Osteocyte (in vitro differentiated cells): Measurements from ENCODE around the gene PLEKHG3. TPM values are rescaled to one million over a fixed set of nuclear protein-coding genes. Genes with fewer than 3 reads are reported as not detected.

Experiments
- DNase-seq: peaks from one replicate; pipeline ENCODE4 v3.0.0; 2021; ENCODE audit warnings: mixed read lengths; ENCODE audit not compliant: unreplicated experiment; ENCODE audit errors: extremely low spot score
- H3K27ac Mint-ChIP-seq: one replicate; pipeline ENCODE4 v1.8.0; 2021; ENCODE audit warnings: mild to moderate bottlenecking, mixed read lengths; ENCODE audit not compliant: unreplicated experiment
- H3K27me3 Mint-ChIP-seq: one replicate; pipeline ENCODE4 v1.8.0; 2021; ENCODE audit warnings: mixed read lengths; ENCODE audit not compliant: unreplicated experiment
- H3K36me3 Mint-ChIP-seq: one replicate; pipeline ENCODE4 v1.8.0; 2021; ENCODE audit warnings: mixed read lengths; ENCODE audit not compliant: unreplicated experiment
- H3K4me1 Mint-ChIP-seq: one replicate; pipeline ENCODE4 v1.8.0; 2021; ENCODE audit warnings: mixed read lengths; ENCODE audit not compliant: unreplicated experiment
- H3K4me3 Mint-ChIP-seq: one replicate; pipeline ENCODE4 v1.8.0; 2021; ENCODE audit warnings: mild to moderate bottlenecking, moderate library complexity, mixed read lengths; ENCODE audit not compliant: unreplicated experiment
- H3K9me3 Mint-ChIP-seq: one replicate; pipeline ENCODE4 v1.8.0; 2021; ENCODE audit warnings: mixed read lengths; ENCODE audit not compliant: unreplicated experiment
- CTCF ChIP-seq: fragments of 200-600 bp; sonication (generic); IDR thresholded peaks from 2 replicates; pipeline ENCODE4 v1.5.0; 2021; ENCODE audit warnings: antibody characterized with exemption, mild to moderate bottlenecking, moderate library complexity
- total RNA-seq: library from RNA; stranded (reverse); gene quantifications from 2 replicates; pipeline ENCODE4 v1.2.1, GENCODE V29; 2021

PLEKHG3 gene
- total RNA-seq, 1 donor from 2014 or later: 96.3 TPM

DNA sequence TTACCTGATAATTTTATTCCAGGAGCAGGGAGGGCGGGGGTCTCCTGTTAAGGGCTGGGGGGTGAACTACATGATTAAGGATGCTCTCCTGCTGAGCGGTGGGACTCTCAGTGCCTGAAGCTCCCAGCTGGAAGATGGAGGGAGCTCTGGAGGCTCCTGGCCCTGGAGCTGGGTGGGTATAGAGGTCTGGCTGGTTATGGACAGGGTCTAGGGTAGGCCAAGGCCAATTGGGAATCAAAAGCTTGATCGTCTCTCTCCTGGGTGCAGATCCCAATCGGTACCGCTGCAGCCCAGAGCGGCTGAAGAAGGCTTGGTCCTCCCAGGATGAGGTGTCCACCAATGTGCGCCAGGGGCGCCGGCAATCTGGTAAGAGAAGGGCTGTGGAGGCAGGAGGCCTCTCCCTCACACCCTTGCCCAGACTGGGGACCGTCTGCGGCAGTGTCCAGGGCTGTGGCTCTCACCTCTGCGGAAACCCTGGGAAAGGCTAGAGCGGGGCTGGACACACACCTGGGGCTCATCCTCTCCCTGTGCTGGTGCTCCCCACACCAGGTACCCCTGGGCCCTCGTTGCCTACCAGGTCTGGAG, 28.4 kb downstream of the PLEKHG3 start:
- no peak for TF ChIP-seq CTCF
- DNase-seq: no peak

DNA sequence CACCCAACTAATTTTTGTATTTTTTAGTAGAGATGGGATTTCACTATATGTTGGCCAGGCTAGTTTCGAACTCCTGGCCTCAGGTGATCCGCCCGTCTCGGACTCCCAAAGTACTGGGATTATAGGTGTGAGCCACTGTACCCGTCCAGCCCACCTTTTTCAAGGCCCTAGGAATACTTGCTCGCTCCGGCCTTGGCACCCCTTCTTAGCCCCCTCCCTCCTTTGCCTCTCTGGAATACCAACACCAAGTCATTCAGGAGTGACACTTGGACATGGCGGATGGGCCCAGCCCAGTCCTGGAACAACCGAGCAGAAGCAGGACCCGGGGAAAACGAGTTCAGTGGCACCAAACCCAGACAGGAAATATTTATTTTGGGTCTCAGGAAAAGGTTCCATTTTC, 29.1 kb downstream of the PLEKHG3 start:
- DNase-seq: no peak
- Mint-ChIP-seq H3K36me3 (peaks cover 35% of the 10 kb centered on the region), H3K4me1 (peaks cover 15% of the 10 kb centered on the region), H3K4me3 (no peak overlapping the region), H3K27ac (no peak overlapping the region), H3K27me3 (no peaks in the 10 kb centered on the region), H3K9me3 (no peaks in the 10 kb centered on the region)
- no peak for TF ChIP-seq CTCF

More for the DNA sequence above, 28.4 kb downstream of the PLEKHG3 start:
- Mint-ChIP-seq H3K9me3 (no peaks in the 10 kb centered on the region), H3K27ac (no peak overlapping the region), H3K27me3 (no peaks in the 10 kb centered on the region), H3K4me3 (no peak overlapping the region), H3K36me3 (peaks cover 40% of the 10 kb centered on the region), H3K4me1 (peaks cover 15% of the 10 kb centered on the region)

DNA sequence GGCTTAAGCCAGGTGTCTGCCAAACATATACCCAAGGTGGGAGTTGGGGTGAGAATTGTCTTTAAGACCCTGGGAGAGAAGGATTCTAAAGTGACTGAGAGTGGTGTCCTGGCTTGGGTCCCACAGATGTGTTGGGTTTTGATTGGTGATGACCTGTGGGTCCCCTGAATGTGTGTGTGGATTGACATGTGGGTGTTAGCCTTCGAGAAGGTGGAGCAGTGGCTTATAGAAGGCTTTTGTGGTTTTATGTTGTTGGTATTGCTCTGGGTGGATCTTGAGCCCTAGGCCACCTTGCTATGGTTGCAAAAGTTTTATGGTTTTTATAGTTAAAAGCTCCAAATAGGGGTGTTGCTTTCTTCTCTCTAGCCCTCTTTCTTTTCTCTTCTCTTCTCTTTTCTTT, 29.7 kb downstream of the PLEKHG3 start:
- no peaks in the 10 kb centered on the region for H3K9me3 Mint-ChIP-seq
- peaks cover 15% of the 10 kb centered on the region for H3K4me1 Mint-ChIP-seq
- H3K27me3 Mint-ChIP-seq: no peaks in the 10 kb centered on the region
- DNase-seq: no peak
- H3K4me3 Mint-ChIP-seq: no peak overlapping the region
- peaks cover 38% of the 10 kb centered on the region for H3K36me3 Mint-ChIP-seq
- no peak for TF ChIP-seq CTCF
- peak overlapping the region; percentile 45 for H3K27ac Mint-ChIP-seq

DNA sequence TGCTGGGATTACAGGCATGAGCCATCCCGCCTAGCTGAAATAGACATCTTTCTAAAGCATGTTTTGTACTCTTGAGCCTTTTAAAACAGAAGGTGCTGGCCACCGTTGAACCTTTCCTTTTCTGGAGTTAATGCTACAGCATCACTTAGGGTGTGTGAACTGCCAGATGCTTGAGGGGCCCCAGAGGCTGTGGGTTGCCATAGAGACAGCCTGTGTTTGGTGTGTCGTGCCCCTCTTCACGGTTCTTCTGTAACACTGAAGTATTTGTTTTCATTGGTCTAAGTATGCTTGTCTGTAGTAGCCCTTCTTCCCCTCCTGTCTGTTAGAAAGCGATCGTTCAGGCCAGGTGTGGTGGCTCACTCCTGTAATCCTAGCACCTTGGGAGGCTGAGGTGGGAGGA, 30.8 kb downstream of the PLEKHG3 start:
- peaks cover 10% of the 10 kb centered on the region for H3K4me1 Mint-ChIP-seq
- peaks cover 37% of the 10 kb centered on the region for H3K36me3 Mint-ChIP-seq
- DNase-seq: no peak
- H3K27me3 Mint-ChIP-seq: no peaks in the 10 kb centered on the region
- no peak overlapping the region for H3K4me3 Mint-ChIP-seq
- TF ChIP-seq CTCF: no peak
- peak overlapping the region; percentile 38 for H3K27ac Mint-ChIP-seq
- H3K9me3 Mint-ChIP-seq: no peaks in the 10 kb centered on the region

- Mint-ChIP-seq H3K4me3 (no peak overlapping the region), H3K27me3 (no peaks in the 10 kb centered on the region)
These were observed 32.3 kb downstream of the PLEKHG3 start for GRCh38 chr14:64736271-64737169.

More at GRCh38 chr14:64736271-64737169, 32.3 kb downstream of the PLEKHG3 start:
- Mint-ChIP-seq H3K27ac (no peak overlapping the region), H3K4me1 (peaks cover 10% of the 10 kb centered on the region), H3K9me3 (no peaks in the 10 kb centered on the region), H3K36me3 (peaks cover 38% of the 10 kb centered on the region)
- no peak for TF ChIP-seq CTCF
- no peak for DNase-seq
